Kidney (tissue), 13 donors: Measurements from ENCODE around the gene MTCL3.

ENCODE experiments used
- DNase-seq, 5 donors: peaks; one replicate each; pipeline ENCODE4 v3.0.0-alpha.2; 2013 to 2020
- FAIRE-seq: peaks from 2 replicates; lab custom pipeline; 2012; peaks lifted over from hg19 to GRCh38; lab: Jason Lieb, UNC
- H3K27ac ChIP-seq, 2 donors: one replicate each; pipeline ENCODE4 v1.7.0; 2013; ENCODE audit warnings: low read depth in 2 of 2, low read length in 2 of 2, inconsistent platforms in 1 of 2
- H3K27me3 ChIP-seq: one replicate; pipeline ENCODE4 v1.7.1; 2013; ENCODE audit warnings: low read length, inconsistent platforms; ENCODE audit not compliant: control insufficient read depth, insufficient read depth
- H3K36me3 ChIP-seq, 3 donors: one replicate each; pipeline versions ENCODE4 v1.7.0 to v1.7.1; 2013; ENCODE audit warnings: low read length in 3 of 3, control low read depth in 1 of 3, inconsistent platforms in 1 of 3; ENCODE audit not compliant: insufficient read depth in 3 of 3, control insufficient read depth in 2 of 3
- H3K4me1 ChIP-seq, 3 donors: one replicate each; pipeline versions ENCODE4 v1.7.0 to v1.7.1; 2013; ENCODE audit warnings: low read length in 3 of 3, inconsistent platforms in 1 of 3, low read depth in 1 of 3; ENCODE audit not compliant: control insufficient read depth in 2 of 3, insufficient read depth in 2 of 3
- H3K4me3 ChIP-seq, 3 donors: one replicate each; pipeline versions ENCODE4 v1.7.0 to v1.8.1; 2013; ENCODE audit warnings: low read length in 3 of 3, control low read depth in 1 of 3, inconsistent platforms in 1 of 3
- H3K9ac ChIP-seq, 3 donors: one replicate each; pipeline versions ENCODE4 v1.7.0 to v1.7.1; 2013; ENCODE audit warnings: low read length in 3 of 3, control low read depth in 1 of 3, inconsistent platforms in 1 of 3
- H3K9me3 ChIP-seq, 3 donors: one replicate each; pipeline versions ENCODE4 v1.7.0 to v1.7.1; 2013; ENCODE audit warnings: low read length in 3 of 3, control low read depth in 1 of 3, inconsistent platforms in 1 of 3; ENCODE audit not compliant: control insufficient read depth in 2 of 3, insufficient read depth in 1 of 3
- CTCF ChIP-seq: IDR thresholded peaks from 3 replicates; pipeline ENCODE4 v1.5.1; 2012; ENCODE audit warnings: mild to moderate bottlenecking, moderate library complexity, borderline replicate concordance; ENCODE audit not compliant: insufficient read depth; ENCODE audit errors: extremely low read depth
- intact Hi-C: fragments of 100-400 bp; cut with DNase I; formaldehyde crosslinking; loops from one replicate; pipeline ENCODE4 v1.11.1; 2022
- donor health status: control.
- donor health status: control.
- donor health status: control.
- donor health status: control.
- donor health status: control.
- donor health status: DM: yes; HTN: yes; CAD: no.
- donor health status: Normal renal cell carcinoma (clear cell type).

The MTCL3 gene

DNA sequence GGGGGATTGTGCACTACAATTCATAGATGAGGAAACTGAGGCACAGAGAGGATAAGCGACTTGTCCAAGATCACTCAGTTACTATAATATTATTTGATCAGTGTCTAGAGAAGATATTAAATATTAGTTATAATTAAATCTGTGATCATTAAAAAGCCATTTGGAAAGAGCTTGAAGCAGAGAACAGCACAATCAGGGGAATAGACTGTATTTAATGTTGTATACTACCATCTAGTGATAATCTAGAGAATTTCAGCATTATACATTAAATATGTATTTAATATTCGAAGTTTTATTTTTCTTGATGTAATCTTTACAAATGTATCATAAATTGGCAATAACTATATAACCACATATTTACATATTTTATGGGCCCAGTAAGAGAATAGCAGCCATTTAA lies 20.1 kb upstream of the MTCL3 start:
- H3K27me3 ChIP-seq, result no peaks in the 10 kb centered on the region
- peak; percentile 96 for FAIRE-seq
- intact Hi-C loops, result loop anchor here (10.0 kb wide), 1 partner anchor 74 kb away; no protein-coding TSS in a partner anchor

GRCh38 chr6:127538750-127539264 lies 19.7 kb upstream of the MTCL3 start:
- DNase-seq (no peak), FAIRE-seq (no peak)
- TF ChIP-seq CTCF, result no peak
- intact Hi-C loops, result loop anchor here (10.0 kb wide), 1 partner anchor 74 kb away; no protein-coding TSS in a partner anchor
- no peak overlapping the region for H3K4me3 ChIP-seq
- no peaks in the 10 kb centered on the region for H3K9me3 ChIP-seq
- no peak overlapping the region for H3K27ac ChIP-seq
- no peaks in the 10 kb centered on the region for H3K4me1 ChIP-seq
- H3K9ac ChIP-seq, result no peak overlapping the region
- no peaks in the 10 kb centered on the region for H3K27me3 ChIP-seq
- H3K36me3 ChIP-seq, result no peaks in the 10 kb centered on the region

More for the DNA sequence above, 20.1 kb upstream of the MTCL3 start:
- DNase-seq, result peak in 1 of 5 donors; percentile 35
- peak; percentile 22 for TF ChIP-seq CTCF
- Histone ChIP-seq H3K9me3 (no peaks in the 10 kb centered on the region), H3K36me3 (no peaks in the 10 kb centered on the region), H3K9ac (no peak overlapping the region), H3K4me3 (no peak overlapping the region), H3K27ac (no peak overlapping the region), H3K4me1 (no peaks in the 10 kb centered on the region)

DNA sequence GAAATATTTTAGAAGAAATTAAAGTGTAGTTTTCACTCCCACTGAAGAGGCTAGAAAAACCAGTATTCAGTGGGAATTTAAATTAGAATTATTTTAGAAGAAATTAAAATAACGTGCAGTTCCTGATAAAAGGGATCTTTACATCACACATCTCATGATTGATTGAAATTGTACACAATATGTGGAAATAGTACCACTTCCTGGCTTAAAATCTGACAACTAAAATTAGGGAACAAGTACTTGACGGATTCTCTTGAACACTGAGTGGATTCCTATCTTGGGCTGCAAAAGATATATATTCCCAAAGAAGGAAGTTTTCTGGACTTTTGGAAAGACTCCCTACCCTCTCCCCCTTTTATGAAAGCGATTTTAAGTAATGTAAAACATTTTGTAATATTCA lies 14.6 kb upstream of the MTCL3 start:
- Histone ChIP-seq H3K27ac (no peak overlapping the region), H3K36me3 (no peaks in the 10 kb centered on the region), H3K27me3 (no peaks in the 10 kb centered on the region), H3K4me1 (no peaks in the 10 kb centered on the region), H3K9me3 (no peaks in the 10 kb centered on the region), H3K4me3 (no peak overlapping the region), H3K9ac (no peak overlapping the region)
- DNase-seq (no peak), FAIRE-seq (no peak)
- intact Hi-C loops, result loop anchor here (10.0 kb wide), 1 partner anchor 69 kb away; no protein-coding TSS in a partner anchor
- TF ChIP-seq CTCF, result no peak

- no peak for FAIRE-seq
These were observed 13.9 kb upstream of the MTCL3 start for GRCh38 chr6:127533011-127533410.

More at GRCh38 chr6:127533011-127533410, 13.9 kb upstream of the MTCL3 start:
- Histone ChIP-seq H3K4me1 (no peaks in the 10 kb centered on the region), H3K9me3 (no peaks in the 10 kb centered on the region), H3K36me3 (no peaks in the 10 kb centered on the region), H3K27ac (no peak overlapping the region), H3K27me3 (no peaks in the 10 kb centered on the region), H3K9ac (no peak overlapping the region), H3K4me3 (no peak overlapping the region)
- intact Hi-C loops, result loop anchor here (10.0 kb wide), 1 partner anchor 68 kb away; no protein-coding TSS in a partner anchor
- no peak for DNase-seq
- TF ChIP-seq CTCF, result no peak
